ENCODE results near the gene TNFSF8. TPM values are rescaled to one million over a fixed set of nuclear protein-coding genes. Genes with fewer than 3 reads are reported as not detected.

TNFSF8 gene
- total and polyA plus RNA-seq, 2 donors (not counting 3 experiments of a cell fraction or from before 2014, with no cell fraction given): not detected

GRCh38 chr9:114945616-114946412, 15.4 kb upstream of the TNFSF8 start:
- H3K9me3 ChIP-seq (replicated peaks; ENCODE audit: control insufficient read depth, insufficient read depth, low read length): no peaks in the 10 kb centered on the region
- H3K9me1 ChIP-seq (replicated peaks; ENCODE audit: control insufficient read depth, extremely low read depth, insufficient read depth, low read length): no peaks in the 10 kb centered on the region
- FAIRE-seq (no peak), DNase-seq (ENCODE audit: low read depth, low spot score) (no peak)
- intact Hi-C loops (cut with micrococcal nuclease): no loop called here
- dilution Hi-C loops (cut with MboI; ENCODE audit: extremely low pct_ligation_motif_present, low sequenced_read_pairs): no loop called here
- H2AFZ ChIP-seq (ENCODE audit: low read depth, low read length): no peak overlapping the region
- no peak overlapping the region for H3K4me2 ChIP-seq (ENCODE audit: insufficient read depth, low read length)
- H3K36me3 ChIP-seq (ENCODE audit: control insufficient read depth in 2 of 2, extremely low read depth in 1 of 2, insufficient read depth in 2 of 2, low read length in 2 of 2): no peaks in the 10 kb centered on the region
- H3K27ac ChIP-seq (ENCODE audit: insufficient read depth, low read depth, low read length): no peak overlapping the region
- H3K27me3 ChIP-seq (ENCODE audit: control insufficient read depth in 2 of 2, insufficient read depth in 2 of 2, low read length in 2 of 2): peaks cover 0 to 4% of the 10 kb centered on the region in 2 experiments
- H3K79me2 ChIP-seq (ENCODE audit: control insufficient read depth, insufficient read depth, low read length): no peaks in the 10 kb centered on the region
- no peak overlapping the region for H3K9ac ChIP-seq (replicated peaks; ENCODE audit: extremely low read depth, insufficient read depth, low read length)
- H3K4me1 ChIP-seq (ENCODE audit: control insufficient read depth, extremely low read depth, insufficient read depth, low read length): no peaks in the 10 kb centered on the region
- no peak for TF ChIP-seq POLR2A (IDR thresholded peaks at IDR 0.05; ENCODE audit: low read depth, low read length)
- no peak for TF ChIP-seq MYC (IDR thresholded peaks at IDR 0.05; ENCODE audit: low read depth, low read length)
- TF ChIP-seq GATA2 (IDR thresholded peaks at IDR 0.05; ENCODE audit: insufficient read depth, insufficient read length, low read depth, low read length): no peak
- no peak for TF ChIP-seq POLR2AphosphoS5 (IDR thresholded peaks at IDR 0.05; ENCODE audit: insufficient read depth, low read depth, low read length)
- TF ChIP-seq CTCF (IDR thresholded peaks at IDR 0.05; ENCODE audit: extremely low read depth in 1 of 2, insufficient read depth in 1 of 2, low read depth in 1 of 2, low read length in 2 of 2): no peak
- no peak for TF ChIP-seq FOS (IDR thresholded peaks at IDR 0.05; ENCODE audit: borderline replicate concordance, insufficient read depth, low read length)
- TF ChIP-seq EZH2 (IDR thresholded peaks at IDR 0.05; ENCODE audit: borderline replicate concordance, low read depth, low read length, severe bottlenecking): no peak
- TF ChIP-seq MAX (IDR thresholded peaks at IDR 0.05; ENCODE audit: insufficient read depth, insufficient read length): no peak
- no peak for TF ChIP-seq JUN (IDR thresholded peaks at IDR 0.05; ENCODE audit: borderline replicate concordance, insufficient read depth, insufficient read length, low read depth)
- H4K20me1 ChIP-seq (replicated peaks; ENCODE audit: control insufficient read depth, extremely low read depth, insufficient read depth, low read length): no peaks in the 10 kb centered on the region
- no peak overlapping the region for H3K4me3 ChIP-seq (replicated peaks in 1 of 3; ENCODE audit: insufficient read depth in 1 of 3, low read depth in 1 of 3, low read length in 3 of 3)
- ChIA-PET POLR2A (no interaction called here), CTCF (interaction anchor here (1.0 to 1.3 kb wide), 3 partner anchors 9 to 69 kb away, joined by 3 read pairs; no protein-coding TSS in a partner anchor)
- no TSS peak for BruUV-seq (replicated peaks)
